Stimulated activated CD4-positive, alpha-beta T cell treated with anti-CD3 and anti-CD28 coated beads, Interleukin-15, amount 100 ng/mL, for 1 hour (primary cell): ENCODE measurements around the gene SESN3.
"Not testable (repeated sequence)": the region's sequence is repeated elsewhere in the genome, so short reads cannot be mapped to it uniquely, and the experiment has no call there.

ENCODE experiments used
- DNase-seq, 2 donors: peaks; one replicate each; pipeline ENCODE4 v3.0.0-alpha.2; 2020; ENCODE audit warnings: low read depth in 1 of 2, low spot score in 1 of 2

The SESN3 gene

DNA sequence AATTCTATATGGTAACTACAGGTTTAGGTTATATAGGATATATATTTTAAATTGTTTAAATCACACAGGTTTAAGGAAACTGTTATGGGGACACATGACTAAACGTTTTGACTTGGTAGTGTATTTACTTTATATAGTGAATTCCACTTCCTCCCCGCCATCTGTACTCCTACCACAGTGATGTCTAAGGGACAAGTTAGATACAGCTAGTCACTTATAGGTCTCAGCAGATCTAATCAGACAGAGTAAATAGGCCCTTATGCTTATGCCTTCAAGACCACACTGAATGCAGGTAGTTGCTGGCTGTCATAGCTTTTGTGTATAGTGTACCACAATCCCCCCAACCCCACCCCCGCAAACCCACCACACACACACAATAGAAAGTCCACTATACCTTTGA lies 8.2 kb downstream of the SESN3 start:
- DNase-seq, result no peak

DNA sequence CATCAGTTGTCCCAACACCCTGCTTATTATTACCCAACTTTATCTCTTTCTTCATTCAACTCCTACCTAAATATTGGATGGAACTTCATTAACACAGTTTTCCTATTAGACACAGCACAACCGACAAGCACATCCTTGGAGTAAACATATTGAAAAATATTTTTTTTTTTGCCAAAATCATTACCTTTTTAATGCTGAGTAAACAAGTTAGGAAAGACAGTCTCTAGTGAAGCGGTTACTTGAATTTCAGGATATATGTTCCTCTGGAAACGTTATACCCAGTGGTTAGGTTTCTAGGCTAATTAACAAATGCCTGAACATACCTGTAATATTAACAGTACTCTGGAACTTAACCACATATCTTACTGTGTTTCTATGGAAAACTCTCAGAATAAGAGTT lies 11.4 kb downstream of the SESN3 start:
- DNase-seq, result no peak

DNA sequence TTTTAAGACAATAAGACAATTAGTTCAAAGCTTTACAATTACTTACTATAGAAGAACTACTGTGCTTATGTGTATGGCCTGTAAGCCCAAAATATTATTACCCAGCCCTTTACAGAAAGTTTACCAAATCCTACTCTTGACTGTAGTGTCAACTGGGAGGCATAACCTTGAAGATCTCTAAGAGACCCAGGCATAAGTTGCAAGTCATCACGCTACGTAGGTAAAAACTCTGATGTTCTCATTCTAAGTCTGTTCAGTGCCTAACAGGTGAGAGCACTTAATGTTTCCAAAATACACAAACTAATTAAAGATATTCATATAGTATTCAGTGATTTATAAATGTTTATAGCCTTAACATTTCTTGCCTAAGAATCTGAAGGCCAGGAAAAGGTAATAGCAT lies 12.9 kb downstream of the SESN3 start:
- DNase-seq, result no peak

DNA sequence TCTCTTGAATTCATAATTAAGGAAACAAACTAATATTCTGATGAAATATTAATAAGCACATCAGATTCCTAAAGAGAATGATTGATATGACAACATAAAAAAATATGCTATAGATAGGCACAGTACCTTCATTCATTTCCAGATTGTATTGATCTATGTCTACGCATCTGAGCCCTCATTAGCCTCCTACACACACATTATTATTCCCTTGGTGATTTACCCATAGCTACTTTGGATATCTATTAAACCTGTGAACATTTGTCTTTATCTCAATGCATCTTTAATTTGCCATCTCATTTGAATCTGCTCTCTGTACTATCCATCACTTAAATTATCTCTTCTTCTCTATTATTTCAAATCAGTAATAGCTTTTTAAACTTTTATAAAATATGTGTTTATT lies 18.4 kb downstream of the SESN3 start:
- DNase-seq, result no peak

DNA sequence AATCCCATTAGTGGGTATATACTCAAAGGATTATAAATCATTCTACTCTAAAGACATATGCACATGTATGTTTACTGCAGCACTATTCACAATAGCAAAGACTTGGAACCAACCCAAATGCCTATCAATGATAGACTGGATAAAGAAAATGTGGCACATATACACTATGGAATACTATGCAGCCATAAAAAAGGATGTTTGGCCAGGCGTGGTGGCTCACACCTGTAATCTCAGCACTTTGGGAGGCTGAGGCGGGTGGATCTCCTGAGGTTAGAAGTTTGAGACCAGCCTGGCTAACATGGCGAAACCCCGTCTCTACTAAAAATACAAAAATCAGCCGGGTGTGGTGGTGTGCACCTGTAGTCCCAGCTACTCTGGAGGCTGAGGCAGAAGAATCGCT lies 21.5 kb downstream of the SESN3 start:
- not testable (repeated sequence) for DNase-seq

DNA sequence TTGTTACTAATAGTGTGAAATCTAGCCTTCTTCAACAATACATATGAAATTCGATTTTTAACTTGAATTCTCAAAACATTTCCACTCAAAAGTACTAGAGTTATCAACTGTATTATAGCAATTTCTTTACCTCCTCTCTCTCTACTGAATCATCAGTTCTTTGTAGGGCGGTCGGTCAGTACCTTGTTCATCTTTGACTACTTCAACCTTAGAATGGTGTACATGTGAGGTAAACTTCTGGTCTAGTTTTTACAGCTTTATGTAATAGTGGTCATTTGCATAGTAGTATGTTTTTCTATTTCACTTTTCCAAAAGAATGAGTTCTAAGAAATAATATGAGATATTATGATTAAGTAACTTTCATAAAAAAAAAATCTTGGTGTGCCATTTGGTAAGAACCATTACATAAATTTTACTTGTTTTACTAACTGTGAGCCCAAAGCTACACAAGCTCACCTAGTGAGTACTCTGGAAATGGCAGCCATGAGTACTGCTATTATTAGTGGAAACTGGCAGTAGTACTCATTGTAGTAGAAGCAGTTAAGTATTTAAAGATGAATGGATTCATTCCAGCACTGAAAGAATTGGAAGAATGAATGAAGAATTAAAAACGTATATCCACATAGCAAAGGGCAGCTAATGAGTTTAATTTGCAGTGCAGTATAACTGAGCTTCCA lies 30.1 kb downstream of the SESN3 start:
- DNase-seq, result no peak

DNA sequence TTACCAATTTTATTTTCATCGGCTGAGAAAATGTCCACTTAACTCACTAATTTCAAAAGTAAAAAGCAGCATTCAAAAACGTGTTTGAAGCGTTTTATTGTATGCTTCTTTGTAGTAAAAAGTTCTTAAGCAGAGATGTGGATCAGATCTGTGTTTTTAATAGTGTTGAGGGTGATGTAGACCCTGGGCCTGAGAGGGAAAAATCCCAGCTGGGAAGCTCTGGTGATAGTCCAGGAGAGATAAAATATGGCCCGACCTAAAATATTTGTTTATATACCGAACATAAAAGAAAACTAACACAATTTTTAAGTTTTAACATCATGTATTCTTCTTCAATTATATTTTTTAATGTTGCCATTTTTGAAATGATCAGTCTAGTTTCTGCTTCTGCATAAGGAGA lies 35.2 kb downstream of the SESN3 start:
- no peak for DNase-seq

DNA sequence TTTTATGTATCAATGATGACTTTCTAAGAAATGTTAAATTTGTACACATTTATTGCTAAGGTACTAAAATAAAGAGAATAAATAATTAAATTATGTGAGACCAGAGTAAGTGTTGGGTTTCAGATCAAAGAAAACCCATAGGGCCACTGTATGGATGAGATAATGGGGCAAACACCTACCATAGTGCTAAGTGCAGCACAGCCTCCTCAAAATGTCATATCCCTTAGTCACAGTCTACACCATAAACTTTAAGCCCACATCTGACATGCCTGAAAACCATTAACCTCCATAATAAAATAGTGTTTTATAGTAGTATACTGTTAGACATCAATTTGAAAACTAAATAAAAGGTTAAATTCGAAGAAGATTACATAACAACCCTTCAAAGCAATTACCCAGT lies 37.5 kb downstream of the SESN3 start:
- DNase-seq, result no peak

DNA sequence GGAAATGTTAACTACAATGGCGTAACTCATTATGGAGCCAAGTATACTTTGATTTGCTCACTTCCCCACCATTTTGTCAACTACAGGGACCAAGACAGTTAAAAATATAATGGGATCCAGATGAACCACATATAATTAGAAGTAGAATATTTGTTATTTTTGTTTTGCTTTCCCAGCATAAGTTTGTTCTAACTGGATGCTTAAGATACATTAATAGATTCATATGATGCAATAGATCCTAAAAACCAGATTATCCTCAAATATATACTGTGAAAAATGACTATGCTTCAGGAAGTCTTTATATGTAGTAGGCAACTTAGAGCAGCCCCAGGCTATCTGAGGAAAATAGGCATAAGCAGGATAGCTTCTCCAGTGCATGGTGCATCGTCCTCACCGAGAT lies 38.3 kb downstream of the SESN3 start:
- no peak for DNase-seq

DNA sequence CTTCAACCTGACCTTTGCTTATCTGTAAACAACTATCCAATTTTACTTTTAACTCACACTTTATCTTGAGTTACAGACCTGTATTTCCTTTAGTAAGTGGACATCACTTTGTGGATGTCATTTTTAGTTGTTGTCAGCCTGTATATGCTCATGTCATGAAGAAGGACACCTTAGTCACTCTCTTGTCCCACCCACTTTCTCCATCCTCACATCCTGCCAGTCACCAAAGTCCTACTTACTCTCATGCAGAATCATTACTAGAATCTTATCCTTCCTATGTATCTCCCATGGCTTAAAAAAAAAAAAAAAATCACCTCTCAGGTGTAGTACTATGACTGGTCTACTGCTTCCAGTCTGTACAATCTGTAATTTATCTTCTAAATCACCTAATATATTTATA lies 43.3 kb downstream of the SESN3 start:
- no peak for DNase-seq

DNA sequence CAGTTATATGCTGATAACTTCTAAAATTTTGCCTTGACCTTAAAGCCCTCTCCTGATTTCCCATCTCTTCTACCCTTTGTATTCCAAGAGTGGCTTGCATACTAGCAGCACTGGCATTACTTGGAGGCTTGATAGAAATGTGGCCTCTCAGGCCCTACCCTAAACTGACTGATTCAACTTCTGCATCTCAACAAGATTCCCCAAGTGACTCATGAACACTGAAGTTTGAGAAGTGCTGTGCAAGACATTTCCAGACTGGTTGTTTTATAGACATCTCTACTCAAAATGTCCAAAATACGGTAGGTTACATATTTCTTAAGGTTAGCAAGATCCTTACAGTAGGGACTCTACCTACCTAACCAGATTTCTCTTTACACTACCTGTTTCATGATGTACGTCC lies 48.6 kb downstream of the SESN3 start:
- no peak for DNase-seq

DNA sequence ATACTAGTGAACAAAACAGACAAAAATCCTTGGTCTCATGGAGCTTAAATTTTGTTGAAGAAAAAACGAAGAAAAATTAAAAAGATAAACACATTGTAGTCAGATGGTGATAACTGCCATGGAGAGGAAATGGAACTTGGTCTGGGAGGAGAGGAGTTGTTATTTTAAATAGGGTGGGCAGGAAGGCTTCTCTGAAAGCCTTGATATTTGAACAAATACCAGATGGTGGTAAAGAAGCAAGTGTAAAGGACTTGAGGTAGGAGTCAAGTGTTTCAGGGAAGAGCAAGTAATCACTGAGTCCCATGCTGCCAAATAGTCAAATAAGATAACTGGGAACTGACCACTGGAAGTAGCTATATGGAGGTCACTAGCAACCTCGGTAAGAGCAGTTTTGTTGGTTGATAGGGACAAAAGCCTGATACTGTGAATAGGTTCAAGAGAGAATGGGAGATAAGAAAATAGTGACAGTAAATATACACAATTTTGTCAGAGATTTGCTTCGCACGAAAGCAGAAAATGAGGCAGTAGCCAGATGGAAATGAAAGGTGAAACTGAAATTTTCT lies 55.1 kb downstream of the SESN3 start:
- DNase-seq, result no peak

DNA sequence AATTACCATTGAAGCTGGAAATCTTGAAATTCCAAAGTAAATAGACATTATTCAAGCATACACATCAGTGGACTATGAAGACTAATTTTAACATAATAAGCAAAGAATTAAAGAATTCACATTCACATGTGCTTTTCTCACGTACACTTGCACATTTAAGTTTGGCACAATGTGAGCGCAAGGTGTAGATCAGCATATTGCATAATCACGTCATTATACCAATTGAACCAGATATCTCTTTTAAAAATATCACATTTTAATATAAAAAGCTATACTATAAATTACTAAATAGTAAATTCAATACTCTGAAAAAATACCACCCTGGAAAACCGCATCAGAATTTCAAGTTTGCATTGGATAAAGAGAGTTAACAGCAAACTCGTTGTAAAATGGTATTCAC lies 60.7 kb downstream of the SESN3 start:
- no peak for DNase-seq

DNA sequence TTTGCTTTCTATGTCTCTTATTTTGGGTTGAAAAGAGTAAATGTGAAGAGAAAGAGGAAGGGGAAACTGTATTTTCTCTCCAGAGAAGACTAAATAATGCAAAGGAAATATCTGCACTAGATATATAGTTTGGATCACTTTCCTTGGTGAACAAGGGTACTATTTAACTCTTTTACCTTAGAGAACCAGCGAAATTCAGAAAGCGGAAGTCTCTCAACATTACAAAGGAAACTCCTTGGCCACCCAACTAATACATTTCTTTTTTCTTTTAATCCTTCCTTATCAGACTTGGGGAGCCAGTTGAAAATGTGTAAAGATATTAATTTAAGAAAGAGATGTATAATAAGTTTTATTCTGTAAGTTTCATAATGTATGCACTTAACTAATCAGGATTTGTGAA lies 64.2 kb downstream of the SESN3 start:
- no peak for DNase-seq

DNA sequence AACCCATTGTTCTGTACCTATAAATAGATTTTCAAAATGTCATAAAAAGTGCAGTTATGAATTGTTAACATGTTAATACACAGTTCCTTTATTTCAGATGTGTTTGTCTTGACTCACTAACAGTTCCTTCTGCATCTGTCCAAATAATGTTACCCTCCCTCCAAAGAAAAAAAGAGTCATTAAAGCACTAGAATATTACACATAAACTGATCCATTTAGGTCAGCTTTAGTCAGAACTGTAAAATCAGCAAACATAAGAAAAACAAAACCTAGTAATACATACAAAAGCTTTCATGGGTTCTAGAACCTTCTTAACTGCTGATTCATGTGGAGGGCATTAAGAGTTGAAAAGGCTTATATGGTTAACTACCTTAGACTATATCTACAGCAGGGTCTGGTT lies 65.4 kb downstream of the SESN3 start:
- DNase-seq, result no peak

DNA sequence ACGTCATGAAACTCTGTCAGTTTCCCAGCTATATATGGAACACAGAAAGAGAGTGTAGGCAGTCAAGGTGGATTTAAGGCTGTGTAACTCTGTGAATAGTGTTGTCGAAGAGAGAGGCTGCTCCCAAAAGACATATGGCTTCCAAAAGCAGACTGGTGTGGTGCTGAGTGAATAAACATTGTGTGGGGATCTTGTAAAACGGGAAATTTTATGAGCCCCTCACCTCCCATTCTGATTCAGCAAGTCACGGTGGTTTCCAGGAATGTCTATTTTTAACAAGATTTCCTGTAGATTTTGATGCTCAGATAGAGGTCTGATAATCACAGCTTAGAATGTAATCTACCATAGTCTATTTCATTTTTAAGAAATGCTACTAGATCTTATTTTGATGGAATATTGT lies 67.9 kb downstream of the SESN3 start:
- DNase-seq, result no peak

DNA sequence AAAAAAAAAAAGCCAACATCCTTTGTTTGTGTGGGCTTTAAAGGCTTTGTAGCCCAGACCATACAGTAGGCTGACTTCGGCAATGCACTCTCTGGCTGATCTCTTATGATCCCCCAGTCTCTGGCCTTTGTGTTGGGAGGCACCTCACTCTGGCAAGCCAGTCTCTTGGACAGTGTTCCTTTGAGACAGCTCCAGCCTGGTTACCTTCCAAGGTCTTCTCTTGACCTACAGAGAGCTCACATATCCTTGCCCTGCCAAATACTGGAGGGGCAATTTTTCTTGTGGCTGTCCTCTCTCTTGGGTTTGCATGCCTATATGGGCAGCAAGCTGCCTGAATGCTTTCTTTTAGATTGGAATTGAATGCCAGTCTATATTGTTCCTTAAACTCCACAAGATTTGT lies 69.8 kb downstream of the SESN3 start:
- DNase-seq, result no peak

DNA sequence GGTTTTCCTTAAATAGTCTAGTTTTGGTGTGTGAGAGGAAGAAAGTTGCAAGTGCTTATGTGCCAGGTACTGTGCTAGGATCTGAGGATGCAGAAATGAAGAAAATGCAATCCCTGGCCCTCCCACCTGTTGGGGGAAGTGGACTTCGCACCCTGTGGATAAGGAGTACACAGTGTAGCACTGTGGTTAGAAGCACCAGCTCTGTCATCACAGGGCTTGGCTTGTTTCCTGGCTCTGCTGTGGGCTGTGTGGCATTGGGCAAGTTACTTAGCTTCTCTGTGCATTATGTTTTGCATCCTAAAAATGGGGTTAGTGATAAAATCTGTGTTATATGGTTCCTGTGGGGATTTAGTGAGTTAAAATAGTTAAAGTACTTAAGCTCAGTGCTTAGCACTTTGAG lies 73.2 kb downstream of the SESN3 start:
- no peak for DNase-seq

DNA sequence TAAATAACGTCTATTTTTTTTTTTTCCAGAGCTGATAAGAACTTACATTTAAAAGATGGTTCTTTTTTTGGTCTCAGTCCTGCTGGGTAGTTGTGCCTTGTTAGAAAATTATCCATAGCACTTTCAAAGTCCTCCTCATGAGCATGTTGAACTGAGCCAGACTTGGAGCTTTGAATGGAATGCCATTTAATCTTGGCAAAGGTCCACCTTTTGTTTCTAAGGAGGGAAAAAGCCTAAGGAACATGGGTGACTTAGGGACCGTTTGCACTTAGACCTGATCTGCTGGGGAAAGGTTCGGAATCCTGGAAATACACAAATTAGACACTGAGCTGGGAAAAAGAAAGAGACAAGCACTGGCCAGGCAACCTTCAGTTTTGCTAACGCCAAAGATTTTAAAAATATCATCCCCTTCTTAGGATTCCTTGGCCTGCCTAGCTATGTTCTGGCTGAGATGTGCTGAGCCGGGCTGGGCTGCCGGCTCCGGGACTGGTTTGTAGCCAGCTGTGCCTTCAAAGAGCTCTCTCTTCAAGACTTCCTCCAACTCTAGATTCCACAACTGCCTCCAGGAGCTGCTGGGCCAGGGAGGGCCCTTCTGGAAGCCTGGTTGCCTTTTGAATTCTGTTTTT lies 74.0 kb downstream of the SESN3 start:
- no peak for DNase-seq

DNA sequence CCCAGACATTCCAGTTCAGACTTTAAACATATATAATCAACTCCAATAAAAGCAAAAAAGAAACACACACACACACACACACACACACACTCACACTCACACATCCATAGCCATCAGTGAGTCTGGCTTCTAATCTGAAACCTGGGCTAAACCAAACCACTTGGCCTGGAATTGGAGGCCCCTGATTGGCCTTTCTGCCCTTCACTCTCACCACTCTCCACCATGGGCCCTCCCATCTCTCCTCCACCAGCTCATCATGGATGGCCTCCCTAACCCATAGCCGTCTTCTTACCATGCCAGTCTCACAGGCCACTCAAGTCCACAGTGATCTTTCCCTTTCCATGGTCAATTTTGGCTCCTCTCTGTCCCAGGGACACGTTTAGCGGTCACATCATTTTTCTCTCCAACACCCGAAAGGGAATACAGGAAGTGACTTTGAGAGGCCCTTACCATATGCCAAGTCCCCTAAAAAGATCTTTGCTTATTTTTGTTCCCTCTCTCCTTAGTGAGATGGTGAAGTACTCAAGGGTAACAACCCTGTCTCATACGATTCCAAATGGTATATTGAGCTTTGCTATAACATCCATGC lies 74.8 kb downstream of the SESN3 start:
- no peak for DNase-seq

DNA sequence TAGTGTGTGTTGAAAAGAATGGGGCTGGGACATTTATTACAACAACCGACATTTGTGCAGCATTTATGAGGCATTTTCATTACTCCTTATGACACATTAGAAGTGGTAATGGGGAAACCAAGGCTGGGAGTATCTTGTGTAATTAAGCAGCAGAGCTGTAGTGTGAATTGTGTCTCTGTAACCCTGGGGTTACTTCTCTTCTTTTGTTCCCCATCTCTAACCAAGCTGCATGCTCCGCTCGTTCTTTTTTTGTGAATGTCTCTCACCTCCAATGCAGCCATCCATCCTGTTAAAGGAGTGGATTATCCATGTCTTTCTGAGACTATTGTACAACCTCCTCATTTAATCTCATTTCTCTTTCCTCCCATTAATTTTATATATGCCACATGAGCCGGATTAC lies 75.6 kb downstream of the SESN3 start:
- no peak for DNase-seq

DNA sequence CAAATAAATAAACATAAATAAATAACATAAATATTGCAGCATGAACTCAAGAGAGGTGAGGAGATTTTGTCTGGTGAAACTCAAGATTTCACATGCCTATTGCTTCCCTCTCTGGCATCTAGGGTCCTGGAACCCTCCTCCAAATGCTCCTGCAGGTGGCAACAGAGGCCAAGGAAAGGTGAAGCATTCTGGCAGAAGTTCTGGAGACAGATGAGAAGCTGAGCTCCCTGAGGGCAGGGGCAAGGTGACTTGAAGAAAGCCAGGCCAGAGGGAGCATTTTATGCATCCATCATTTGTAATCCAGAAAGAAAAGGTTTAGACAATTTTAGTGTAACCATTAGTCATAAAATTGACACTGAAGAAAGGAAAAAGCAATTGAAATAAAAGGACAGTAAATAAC lies 76.5 kb downstream of the SESN3 start:
- DNase-seq, result peak in 1 of 2 donors; percentile 30

DNA sequence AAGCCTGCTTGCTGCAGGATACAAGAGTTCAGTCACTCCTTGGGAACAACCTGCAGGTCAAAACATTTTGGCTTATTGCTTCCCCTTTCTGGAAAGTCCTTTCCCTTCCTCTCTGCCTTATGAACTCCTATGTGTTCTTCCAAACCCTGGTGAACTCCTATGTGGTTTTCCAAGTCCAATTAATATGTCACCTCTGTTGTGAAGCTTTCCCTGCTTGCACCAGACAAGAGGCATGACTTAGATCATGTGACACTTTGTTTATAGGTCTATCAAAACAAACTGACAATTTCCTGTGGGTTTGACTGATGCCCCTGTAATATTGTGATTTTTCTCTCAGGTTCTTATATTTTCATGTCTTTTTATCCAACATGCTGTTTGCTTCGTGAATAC lies 77.2 kb downstream of the SESN3 start:
- DNase-seq, result no peak
